OCI-LY3 (cell line): ENCODE data around the gene EXOC4.

Source experiments
- H2AFZ ChIP-seq: fragments of 200-600, 300-600 bp; shearing (Covaris generic); 2 replicates; pipeline ENCODE4 v1.6.0; 2014; ENCODE audit warnings: antibody characterized with exemption, low read depth, low read length
- H3K27ac ChIP-seq: fragments of 200-600, 300-600 bp; sonication (generic); 2 replicates; pipeline ENCODE4 v1.5.1; 2014; ENCODE audit warnings: mild to moderate bottlenecking, low read length, moderate library complexity, mixed read lengths
- H3K27me3 ChIP-seq: fragments of 200-600, 300-600 bp; sonication (generic); 2 replicates; pipeline ENCODE4 v1.6.1; 2014; ENCODE audit warnings: low read depth, low read length, mixed read lengths
- H3K36me3 ChIP-seq: fragments of 200-600, 300-600 bp; sonication (generic); replicated peaks from 2 replicates; pipeline ENCODE3; 2014; ENCODE audit warnings: low read depth, low read length, mixed read lengths
- H3K4me1 ChIP-seq: fragments of 300-600, 200-600 bp; sonication (generic); 2 replicates; pipeline ENCODE4 v1.6.1; 2014; ENCODE audit warnings: low read length, mixed read lengths
- H3K4me2 ChIP-seq: fragments of 200-600, 300-600 bp; sonication (generic); 2 replicates; pipeline ENCODE4 v1.6.1; 2014; ENCODE audit warnings: low read length, mixed read lengths
- H3K4me3 ChIP-seq: fragments of 300-600, 200-600 bp; sonication (generic); 2 replicates; pipeline ENCODE4 v1.5.1; 2014; ENCODE audit warnings: antibody characterized with exemption, mild to moderate bottlenecking, low read length, moderate library complexity
- H3K79me2 ChIP-seq: fragments of 300-600, 200-600 bp; shearing (Covaris generic); 2 replicates; pipeline ENCODE4 v1.6.1; 2014; ENCODE audit warnings: mild to moderate bottlenecking, low read length, mixed read lengths
- H3K9ac ChIP-seq: fragments of 300-600, 200-600 bp; shearing (Covaris generic); 2 replicates; pipeline ENCODE4 v1.6.0; 2014; ENCODE audit warnings: mild to moderate bottlenecking, low read length, moderate library complexity
- H3K9me3 ChIP-seq: fragments of 200-600, 300-600 bp; shearing (Covaris generic); 2 replicates; pipeline ENCODE4 v1.6.1; 2014; ENCODE audit warnings: low read length, mixed read lengths; ENCODE audit not compliant: insufficient read depth
- H4K20me1 ChIP-seq: fragments of 200-600, 300-600 bp; sonication (generic); 2 replicates; pipeline ENCODE4 v1.6.1; 2016; ENCODE audit warnings: low read length, mixed read lengths; ENCODE audit not compliant: insufficient read depth
- EZH2phosphoT487 ChIP-seq: fragments of 200-600 bp; shearing (Covaris generic); IDR thresholded peaks from 2 replicates; pipeline ENCODE4 v1.6.1; 2018; ENCODE audit warnings: antibody characterized with exemption, mixed run types, low read depth
- TF ChIP-seq, protein P1 (sequence below): fragments of 200-600, 300-600 bp; sonication (generic); IDR thresholded peaks from 2 replicates; pipeline ENCODE4 v1.5.1; 2014; ENCODE audit warnings: antibody characterized with exemption, low read length, low read depth

EXOC4 gene

DNA sequence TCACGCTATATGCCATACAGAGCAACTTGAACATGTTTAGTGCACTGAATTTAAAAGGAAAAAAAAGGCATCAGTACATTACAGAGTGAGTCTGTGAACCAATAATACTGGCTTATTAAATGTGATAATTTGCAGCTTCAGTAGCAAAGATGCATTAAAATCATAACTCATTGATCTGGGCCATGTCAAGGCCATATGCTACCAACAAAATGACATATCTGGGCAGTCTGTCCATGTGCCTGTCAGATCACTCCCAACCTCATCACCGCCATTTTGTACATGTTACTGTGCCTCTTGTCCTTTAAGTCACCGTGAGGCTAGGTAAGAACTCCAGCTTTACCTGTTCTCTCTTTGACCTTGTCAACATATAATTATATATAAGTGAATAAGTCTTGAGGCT is 566.8 kb downstream of the EXOC4 start:
- H3K9me3 ChIP-seq: no peaks in the 10 kb centered on the region
- no peak overlapping the region for H2AFZ ChIP-seq
- no peaks in the 10 kb centered on the region for H3K27me3 ChIP-seq
- H3K4me2 ChIP-seq: no peak overlapping the region
- H3K9ac ChIP-seq: no peak overlapping the region
- no peaks in the 10 kb centered on the region for H3K36me3 ChIP-seq
- H3K4me3 ChIP-seq: no peak overlapping the region
- no peak for TF ChIP-seq EZH2phosphoT487
- TF ChIP-seq, protein P1, sequence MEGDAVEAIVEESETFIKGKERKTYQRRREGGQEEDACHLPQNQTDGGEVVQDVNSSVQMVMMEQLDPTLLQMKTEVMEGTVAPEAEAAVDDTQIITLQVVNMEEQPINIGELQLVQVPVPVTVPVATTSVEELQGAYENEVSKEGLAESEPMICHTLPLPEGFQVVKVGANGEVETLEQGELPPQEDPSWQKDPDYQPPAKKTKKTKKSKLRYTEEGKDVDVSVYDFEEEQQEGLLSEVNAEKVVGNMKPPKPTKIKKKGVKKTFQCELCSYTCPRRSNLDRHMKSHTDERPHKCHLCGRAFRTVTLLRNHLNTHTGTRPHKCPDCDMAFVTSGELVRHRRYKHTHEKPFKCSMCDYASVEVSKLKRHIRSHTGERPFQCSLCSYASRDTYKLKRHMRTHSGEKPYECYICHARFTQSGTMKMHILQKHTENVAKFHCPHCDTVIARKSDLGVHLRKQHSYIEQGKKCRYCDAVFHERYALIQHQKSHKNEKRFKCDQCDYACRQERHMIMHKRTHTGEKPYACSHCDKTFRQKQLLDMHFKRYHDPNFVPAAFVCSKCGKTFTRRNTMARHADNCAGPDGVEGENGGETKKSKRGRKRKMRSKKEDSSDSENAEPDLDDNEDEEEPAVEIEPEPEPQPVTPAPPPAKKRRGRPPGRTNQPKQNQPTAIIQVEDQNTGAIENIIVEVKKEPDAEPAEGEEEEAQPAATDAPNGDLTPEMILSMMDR: no peak
- H4K20me1 ChIP-seq: no peaks in the 10 kb centered on the region
- H3K79me2 ChIP-seq: no peaks in the 10 kb centered on the region
- no peaks in the 10 kb centered on the region for H3K4me1 ChIP-seq
- no peak overlapping the region for H3K27ac ChIP-seq

DNA sequence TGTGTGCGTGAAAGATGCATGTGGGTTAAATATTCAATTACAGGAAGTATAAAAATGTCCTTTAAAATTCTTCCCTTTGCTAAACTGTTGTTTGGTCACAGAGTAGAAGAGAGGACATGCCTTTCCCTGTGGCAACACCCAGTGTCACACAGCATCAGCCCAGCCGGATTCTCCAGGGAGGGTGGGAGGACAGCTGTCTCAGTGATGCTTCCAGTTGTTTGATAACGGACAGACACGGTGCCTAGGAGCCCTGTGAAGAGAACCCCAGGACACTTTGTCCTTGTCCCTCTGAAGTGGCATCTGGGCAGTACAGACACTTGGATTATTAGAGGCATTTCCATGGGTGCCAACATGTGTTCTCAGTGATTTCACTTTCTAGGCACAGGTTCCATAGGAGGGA is 567.7 kb downstream of the EXOC4 start:
- no peak for TF ChIP-seq EZH2phosphoT487
- TF ChIP-seq, protein P1: no peak
- no peak overlapping the region for H2AFZ ChIP-seq

DNA sequence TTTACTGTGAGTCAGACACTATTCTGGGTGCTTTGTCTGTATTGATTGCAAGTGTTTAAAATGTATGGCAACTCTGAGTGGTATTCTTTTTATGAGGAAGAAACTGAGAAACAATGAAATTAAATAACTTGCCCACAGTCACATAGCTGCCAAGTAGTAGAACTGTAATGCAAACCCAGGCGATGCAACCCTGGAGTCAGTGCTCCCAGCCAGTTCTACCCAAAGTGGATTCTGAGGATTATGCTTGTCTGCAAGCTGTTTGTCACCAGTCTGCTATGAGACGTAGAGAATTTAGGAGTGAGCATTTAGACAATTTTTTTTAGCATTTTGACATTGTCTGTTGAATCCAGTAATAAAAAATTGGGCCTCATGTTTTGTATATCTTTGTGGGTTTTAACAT is 568.3 kb downstream of the EXOC4 start:
- H3K36me3 ChIP-seq: no peaks in the 10 kb centered on the region
- no peak overlapping the region for H3K4me3 ChIP-seq
- no peak overlapping the region for H3K27ac ChIP-seq
- no peak overlapping the region for H3K9ac ChIP-seq
- no peaks in the 10 kb centered on the region for H4K20me1 ChIP-seq
- no peaks in the 10 kb centered on the region for H3K27me3 ChIP-seq
- H3K9me3 ChIP-seq: no peaks in the 10 kb centered on the region
- TF ChIP-seq EZH2phosphoT487: no peak
- TF ChIP-seq, protein P1: no peak
- H2AFZ ChIP-seq: no peak overlapping the region
- no peaks in the 10 kb centered on the region for H3K4me1 ChIP-seq
- no peaks in the 10 kb centered on the region for H3K79me2 ChIP-seq
- no peak overlapping the region for H3K4me2 ChIP-seq

More for the DNA sequence above, 567.7 kb downstream of the EXOC4 start:
- Histone ChIP-seq H3K4me3 (no peak overlapping the region), H3K27ac (no peak overlapping the region), H3K4me1 (no peaks in the 10 kb centered on the region), H3K27me3 (no peaks in the 10 kb centered on the region), H4K20me1 (no peaks in the 10 kb centered on the region), H3K36me3 (no peaks in the 10 kb centered on the region), H3K9me3 (no peaks in the 10 kb centered on the region), H3K9ac (no peak overlapping the region), H3K4me2 (no peak overlapping the region), H3K79me2 (no peaks in the 10 kb centered on the region)

DNA sequence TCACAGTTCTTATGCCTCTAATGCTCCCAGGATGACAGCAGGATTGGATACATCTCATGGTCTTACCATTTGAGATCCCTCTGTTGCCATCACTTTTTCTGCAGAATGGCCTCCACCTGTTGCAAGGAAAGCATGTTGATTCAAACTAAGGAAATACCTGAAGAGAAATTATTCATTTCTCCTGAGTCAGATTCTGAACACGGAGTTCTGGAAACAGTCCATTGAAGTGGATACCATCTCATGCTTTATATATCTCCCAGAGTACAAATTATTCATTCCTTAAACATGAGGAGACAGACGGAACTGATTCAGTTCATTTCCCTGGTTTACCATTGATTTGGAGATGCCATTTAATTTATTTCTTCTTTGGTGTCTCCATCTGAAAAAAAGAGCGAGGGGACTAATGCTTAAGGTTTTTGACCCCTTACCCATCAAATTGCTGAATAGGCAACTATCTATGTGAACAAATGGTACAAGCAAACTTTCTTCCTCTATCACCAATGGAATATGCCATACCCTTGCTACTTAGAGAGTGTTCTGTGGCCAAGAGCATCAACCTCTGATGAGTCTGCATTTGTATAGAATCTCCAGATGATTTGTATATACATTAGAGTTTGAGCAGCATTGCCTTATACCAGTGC is 569.2 kb downstream of the EXOC4 start:
- Histone ChIP-seq H3K4me2 (no peak overlapping the region), H3K4me1 (no peaks in the 10 kb centered on the region), H3K9me3 (no peaks in the 10 kb centered on the region), H3K4me3 (no peak overlapping the region), H3K27ac (no peak overlapping the region), H4K20me1 (no peaks in the 10 kb centered on the region), H3K36me3 (no peaks in the 10 kb centered on the region), H2AFZ (no peak overlapping the region), H3K79me2 (no peaks in the 10 kb centered on the region), H3K27me3 (no peaks in the 10 kb centered on the region), H3K9ac (no peak overlapping the region)
- TF ChIP-seq EZH2phosphoT487: no peak
- TF ChIP-seq, protein P1: no peak
